SK-N-SH (cell line): ENCODE measurements around the gene PRSS56.

Experiments used
- CHD2 ChIP-seq: fragments of 150-350 bp; IDR thresholded peaks from 2 replicates; pipeline ENCODE4 v1.6.1; 2018; ENCODE audit warnings: low read length; ENCODE audit not compliant: partially characterized antibody
- CTCF ChIP-seq: fragments of 200-600 bp; sonication (generic); IDR thresholded peaks from 2 replicates; pipeline ENCODE4 v1.6.1; 2017; ENCODE audit warnings: antibody characterized with exemption, mild to moderate bottlenecking, moderate library complexity
- EP300 ChIP-seq, 2 experiments: IDR thresholded peaks; 2 replicates each; pipeline versions ENCODE4 v1.4.0 to v1.6.1; 2012; ENCODE audit warnings: borderline replicate concordance in 1 of 2, low read depth in 1 of 2, low read length in 1 of 2
- EZH2phosphoT487 ChIP-seq: fragments of 200-600 bp; sonication (generic); IDR thresholded peaks from 2 replicates; pipeline ENCODE4 v1.6.1; 2017; ENCODE audit warnings: low read depth, mixed run types, mild to moderate bottlenecking, antibody characterized with exemption, moderate library complexity, borderline replicate concordance
- FOXJ3 ChIP-seq: sonication (generic); formaldehyde crosslinking; IDR thresholded peaks from 2 replicates; pipeline ENCODE4 v1.5.1; 2020; ENCODE audit warnings: mild to moderate bottlenecking, missing genetic modification reagents
- FOXM1 ChIP-seq: IDR thresholded peaks from 2 replicates; pipeline ENCODE4 v1.4.0; 2012; ENCODE audit warnings: low read depth, mild to moderate bottlenecking
- MAX ChIP-seq: IDR thresholded peaks from 2 replicates; pipeline ENCODE4 v1.4.0; 2012; ENCODE audit warnings: low read depth
- MEF2A ChIP-seq: IDR thresholded peaks from 2 replicates; pipeline ENCODE4 v1.4.0; 2012; ENCODE audit warnings: low read depth, borderline replicate concordance
- POLR2AphosphoS5 ChIP-seq: IDR thresholded peaks from 2 replicates; pipeline ENCODE4 v1.6.1; 2012; ENCODE audit warnings: low read depth, low read length
- RFX5 ChIP-seq: IDR thresholded peaks from 2 replicates; pipeline ENCODE4 v1.6.1; 2012; ENCODE audit warnings: mild to moderate bottlenecking, improper control_type of control experiment, low read length
- RXRA ChIP-seq: IDR thresholded peaks from 2 replicates; pipeline ENCODE4 v1.4.0; 2012; ENCODE audit warnings: low read depth, mild to moderate bottlenecking, borderline replicate concordance
- SIN3A ChIP-seq: IDR thresholded peaks from 2 replicates; pipeline ENCODE4 v1.6.1; 2012; ENCODE audit warnings: low read depth, mild to moderate bottlenecking, low read length, moderate library complexity, borderline replicate concordance
- USF1 ChIP-seq: IDR thresholded peaks from 2 replicates; pipeline ENCODE4 v1.4.0; 2012; ENCODE audit warnings: low read depth, borderline replicate concordance
- TF ChIP-seq, protein P1 (sequence below): IDR thresholded peaks from 2 replicates; pipeline ENCODE4 v1.6.1; 2012; ENCODE audit warnings: mild to moderate bottlenecking, low read depth, low read length, moderate library complexity

DNA sequence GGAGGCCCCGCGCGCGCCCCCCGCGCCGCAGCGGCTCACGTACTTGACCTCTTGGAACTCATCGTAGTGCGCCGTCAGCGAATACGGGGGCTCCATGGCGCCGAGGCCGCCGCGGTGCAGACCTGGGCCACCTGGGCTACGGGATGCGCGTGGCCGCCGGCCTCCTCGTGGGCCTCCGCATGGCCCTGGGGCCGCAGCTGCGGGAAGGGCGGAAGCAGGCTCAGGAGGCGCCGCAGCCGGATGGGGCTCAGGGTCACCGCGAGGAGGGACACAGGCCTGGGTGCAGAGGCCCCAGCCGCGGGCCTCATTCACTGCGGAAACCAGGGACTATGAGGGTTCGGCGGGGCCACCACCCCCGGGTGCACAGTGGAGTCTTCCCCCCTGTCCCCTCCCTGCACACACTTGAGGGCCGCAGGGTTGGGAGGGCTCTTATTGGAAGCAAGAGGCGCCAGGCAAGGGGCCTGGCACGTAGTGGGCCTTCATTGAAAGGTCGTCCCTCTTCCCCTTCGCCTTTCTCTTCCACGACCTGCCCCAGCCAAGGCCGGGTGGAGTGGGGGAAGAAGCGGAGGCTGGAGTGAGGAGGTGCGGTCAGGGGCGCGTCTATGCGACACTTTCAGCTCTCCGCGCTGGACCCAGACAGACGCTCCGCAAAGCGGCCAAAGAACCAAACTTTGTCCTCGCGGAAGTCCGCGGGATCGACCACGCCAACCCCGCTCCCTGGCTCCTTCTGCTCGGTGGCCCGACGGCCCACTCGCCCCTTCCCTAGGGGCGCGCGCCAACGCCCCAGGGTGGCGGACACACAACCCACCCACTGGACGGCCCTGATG, 33.4 kb upstream of the PRSS56 start:
- TF ChIP-seq EZH2phosphoT487 (no peak), CTCF (no peak), USF1 (no peak), POLR2AphosphoS5 (no peak), FOXM1 (no peak), FOXJ3 (CRISPR knock-in tag) (no peak), SIN3A (no peak), CHD2 (no peak), RFX5 (no peak), MEF2A (no peak), RXRA (no peak), EP300 (IDR thresholded peaks at IDR 0.05; ENCODE audit: borderline replicate concordance in 1 of 2, low read depth in 1 of 2, low read length in 1 of 2) (no peak), MAX (no peak)
- TF ChIP-seq, protein P1, sequence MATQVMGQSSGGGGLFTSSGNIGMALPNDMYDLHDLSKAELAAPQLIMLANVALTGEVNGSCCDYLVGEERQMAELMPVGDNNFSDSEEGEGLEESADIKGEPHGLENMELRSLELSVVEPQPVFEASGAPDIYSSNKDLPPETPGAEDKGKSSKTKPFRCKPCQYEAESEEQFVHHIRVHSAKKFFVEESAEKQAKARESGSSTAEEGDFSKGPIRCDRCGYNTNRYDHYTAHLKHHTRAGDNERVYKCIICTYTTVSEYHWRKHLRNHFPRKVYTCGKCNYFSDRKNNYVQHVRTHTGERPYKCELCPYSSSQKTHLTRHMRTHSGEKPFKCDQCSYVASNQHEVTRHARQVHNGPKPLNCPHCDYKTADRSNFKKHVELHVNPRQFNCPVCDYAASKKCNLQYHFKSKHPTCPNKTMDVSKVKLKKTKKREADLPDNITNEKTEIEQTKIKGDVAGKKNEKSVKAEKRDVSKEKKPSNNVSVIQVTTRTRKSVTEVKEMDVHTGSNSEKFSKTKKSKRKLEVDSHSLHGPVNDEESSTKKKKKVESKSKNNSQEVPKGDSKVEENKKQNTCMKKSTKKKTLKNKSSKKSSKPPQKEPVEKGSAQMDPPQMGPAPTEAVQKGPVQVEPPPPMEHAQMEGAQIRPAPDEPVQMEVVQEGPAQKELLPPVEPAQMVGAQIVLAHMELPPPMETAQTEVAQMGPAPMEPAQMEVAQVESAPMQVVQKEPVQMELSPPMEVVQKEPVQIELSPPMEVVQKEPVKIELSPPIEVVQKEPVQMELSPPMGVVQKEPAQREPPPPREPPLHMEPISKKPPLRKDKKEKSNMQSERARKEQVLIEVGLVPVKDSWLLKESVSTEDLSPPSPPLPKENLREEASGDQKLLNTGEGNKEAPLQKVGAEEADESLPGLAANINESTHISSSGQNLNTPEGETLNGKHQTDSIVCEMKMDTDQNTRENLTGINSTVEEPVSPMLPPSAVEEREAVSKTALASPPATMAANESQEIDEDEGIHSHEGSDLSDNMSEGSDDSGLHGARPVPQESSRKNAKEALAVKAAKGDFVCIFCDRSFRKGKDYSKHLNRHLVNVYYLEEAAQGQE: no peak
